HL-60 (cell line): ENCODE data around the gene GLT1D1.
"Not testable (repeated sequence)": the region's sequence is repeated elsewhere in the genome, so short reads cannot be mapped to it uniquely, and the experiment has no call there.

Source experiments
- DNase-seq, 2 experiments: peaks; one replicate each; pipeline ENCODE4 v3.0.0-alpha.2; 2010 to 2020; ENCODE audit warnings: low read depth in 1 of 2, low spot score in 1 of 2
- H3K27ac ChIP-seq: fragments of 250-450 bp; sonication (Bioruptor Pico); replicated peaks from 2 replicates; pipeline ENCODE4 v1.5.1; 2020; ENCODE audit warnings: mild to moderate bottlenecking, moderate library complexity
- H3K27me3 ChIP-seq: fragments of 250-450 bp; sonication (Bioruptor Pico); 2 replicates; pipeline ENCODE4 v1.5.1; 2021; ENCODE audit warnings: mild to moderate bottlenecking, moderate library complexity; ENCODE audit not compliant: insufficient read depth, poor library complexity, severe bottlenecking
- H3K4me3 ChIP-seq: replicated peaks from 2 replicates; pipeline ENCODE4 v1.5.1; 2011; ENCODE audit warnings: mild to moderate bottlenecking, control low read depth, low read length; ENCODE audit not compliant: insufficient read depth
- CTCF ChIP-seq: IDR thresholded peaks from one replicate; pipeline ENCODE4 v1.5.1; 2011; ENCODE audit warnings: low read length, control low read depth, inconsistent platforms; ENCODE audit not compliant: insufficient read depth
- GABPA ChIP-seq: IDR thresholded peaks from 2 replicates; pipeline ENCODE4 v1.6.1; 2012; ENCODE audit warnings: low read depth
- POLR2AphosphoS5 ChIP-seq: IDR thresholded peaks from 2 replicates; pipeline ENCODE4 v1.6.1; 2012; ENCODE audit warnings: low read depth
- REST ChIP-seq: IDR thresholded peaks from 2 replicates; pipeline ENCODE4 v1.6.1; 2012; ENCODE audit warnings: low read depth; ENCODE audit not compliant: insufficient replicate concordance
- SPI1 ChIP-seq: IDR thresholded peaks from 2 replicates; pipeline ENCODE4 v1.6.1; 2012; ENCODE audit warnings: low read depth, mild to moderate bottlenecking, borderline replicate concordance

The GLT1D1 gene

GRCh38 chr12:128833418-128833817 is 19.9 kb upstream of the GLT1D1 start:
- DNase-seq: no peak
- H3K27ac ChIP-seq: no peak overlapping the region
- H3K27me3 ChIP-seq: no peaks in the 10 kb centered on the region
- no peak overlapping the region for H3K4me3 ChIP-seq
- TF ChIP-seq POLR2AphosphoS5 (no peak), REST (no peak), GABPA (no peak), CTCF (no peak), SPI1 (no peak)

GRCh38 chr12:128839885-128840284 is 13.4 kb upstream of the GLT1D1 start:
- not testable (repeated sequence) for DNase-seq, H3K27ac ChIP-seq, H3K4me3 ChIP-seq, H3K27me3 ChIP-seq

GRCh38 chr12:128840862-128841468 is 12.3 kb upstream of the GLT1D1 start:
- no peak for DNase-seq
- Histone ChIP-seq H3K27ac (no peak overlapping the region), H3K4me3 (no peak overlapping the region), H3K27me3 (no peaks in the 10 kb centered on the region)
- no peak for TF ChIP-seq REST
- no peak for TF ChIP-seq GABPA
- no peak for TF ChIP-seq CTCF
- TF ChIP-seq POLR2AphosphoS5: no peak
- TF ChIP-seq SPI1: no peak

GRCh38 chr12:128842579-128842978 is 10.7 kb upstream of the GLT1D1 start:
- H3K27ac ChIP-seq: no peak overlapping the region
- DNase-seq: no peak
- H3K27me3 ChIP-seq: no peaks in the 10 kb centered on the region
- TF ChIP-seq GABPA: no peak
- TF ChIP-seq CTCF: no peak
- no peak for TF ChIP-seq SPI1
- no peak for TF ChIP-seq POLR2AphosphoS5
- no peak for TF ChIP-seq REST
- no peak overlapping the region for H3K4me3 ChIP-seq
